HEK293T (cell line): ENCODE measurements around the gene STON2.

Experiments
- CTCF ChIA-PET: fragments of 350-600 bp; formaldehyde crosslinking; extraction: SDS; loops from one replicate; lab custom pipeline; 2021; ENCODE audit warnings: antibody characterized with exemption, inconsistent platforms; lab: Yijun Ruan, JAX
- POLR2A ChIA-PET: fragments of 350-600 bp; formaldehyde crosslinking; extraction: SDS; loops from one replicate; lab custom pipeline; 2020; ENCODE audit warnings: antibody characterized with exemption, inconsistent platforms; lab: Yijun Ruan, JAX
- DNase-seq: peaks from one replicate; pipeline ENCODE4 v3.0.0; 2012; ENCODE audit warnings: mixed read lengths; ENCODE audit errors: extremely low spot score
- ARNT ChIP-seq: fragments of 450-650 bp; IDR thresholded peaks from 2 replicates; pipeline ENCODE4 v1.6.1; 2017; ENCODE audit warnings: mild to moderate bottlenecking
- BHLHE40 ChIP-seq: fragments of 450-650 bp; IDR thresholded peaks from 2 replicates; pipeline ENCODE4 v1.6.1; 2016; ENCODE audit warnings: mild to moderate bottlenecking, moderate library complexity, borderline replicate concordance
- CTBP1 ChIP-seq: fragments of 450-650 bp; IDR thresholded peaks from 2 replicates; pipeline ENCODE4 v1.6.1; 2016; ENCODE audit warnings: borderline replicate concordance
- ELF4 ChIP-seq: fragments of 450-650 bp; IDR thresholded peaks from 2 replicates; pipeline ENCODE4 v1.6.1; 2017; ENCODE audit warnings: antibody characterized with exemption
- FOXA1 ChIP-seq: fragments of 450-650 bp; IDR thresholded peaks from 2 replicates; pipeline ENCODE4 v1.6.1; 2016; ENCODE audit warnings: mild to moderate bottlenecking
- FOXK2 ChIP-seq: fragments of 450-650 bp; IDR thresholded peaks from 2 replicates; pipeline ENCODE4 v1.6.1; 2016; ENCODE audit warnings: mild to moderate bottlenecking
- FOXM1 ChIP-seq: fragments of 450-650 bp; IDR thresholded peaks from 2 replicates; pipeline ENCODE4 v1.6.1; 2017; ENCODE audit warnings: mild to moderate bottlenecking, borderline replicate concordance
- HDGF ChIP-seq: fragments of 450-650 bp; IDR thresholded peaks from 2 replicates; pipeline ENCODE4 v1.6.1; 2017; ENCODE audit warnings: antibody characterized with exemption, borderline replicate concordance
- L3MBTL2 ChIP-seq: fragments of 450-650 bp; conservative IDR thresholded peaks from 2 replicates; pipeline ENCODE4 v1.6.1; 2016; ENCODE audit warnings: mild to moderate bottlenecking
- LEF1 ChIP-seq: fragments of 450-650 bp; IDR thresholded peaks from 2 replicates; pipeline ENCODE4 v1.6.1; 2017; ENCODE audit warnings: mild to moderate bottlenecking, borderline replicate concordance
- NFRKB ChIP-seq: fragments of 450-650 bp; IDR thresholded peaks from 2 replicates; pipeline ENCODE4 v1.6.1; 2016; ENCODE audit warnings: mild to moderate bottlenecking, moderate library complexity
- PKNOX1 ChIP-seq: fragments of 450-650 bp; IDR thresholded peaks from 2 replicates; pipeline ENCODE4 v1.6.1; 2016
- SP1 ChIP-seq: fragments of 450-650 bp; IDR thresholded peaks from 2 replicates; pipeline ENCODE4 v1.6.1; 2017
- SUZ12 ChIP-seq: fragments of 450-650 bp; IDR thresholded peaks from 2 replicates; pipeline ENCODE4 v1.6.1; 2016; ENCODE audit warnings: mild to moderate bottlenecking
- TARDBP ChIP-seq: fragments of 450-650 bp; IDR thresholded peaks from 2 replicates; pipeline ENCODE4 v1.6.1; 2016
- ZNF384 ChIP-seq: fragments of 450-650 bp; IDR thresholded peaks from 2 replicates; pipeline ENCODE4 v1.6.1; 2016

STON2 gene

GRCh38 chr14:81394739-81395138 lies 5.4 kb downstream of the STON2 start:
- CTCF ChIA-PET = no interaction called here
- TF ChIP-seq CTBP1 (no peak), SUZ12 (no peak), HDGF (no peak), FOXK2 (no peak), ZNF384 (no peak), SP1 (no peak), PKNOX1 (no peak), NFRKB (no peak)
- POLR2A ChIA-PET = no interaction called here
- DNase-seq = no peak

GRCh38 chr14:81392976-81393643 lies 7.0 kb downstream of the STON2 start:
- no peak for TF ChIP-seq NFRKB
- no peak for TF ChIP-seq ZNF384
- no peak for TF ChIP-seq FOXM1
- TF ChIP-seq CTBP1 = no peak
- no peak for TF ChIP-seq HDGF
- no peak for TF ChIP-seq SP1
- DNase-seq = no peak
- CTCF ChIA-PET = no interaction called here
- POLR2A ChIA-PET = no interaction called here

GRCh38 chr14:81392052-81392451 lies 8.1 kb downstream of the STON2 start:
- POLR2A ChIA-PET = interaction anchor here (1.1 kb wide), 1 partner anchor 44 kb away, joined by 3 read pairs; no protein-coding TSS in a partner anchor
- no peak for TF ChIP-seq CTBP1
- no peak for TF ChIP-seq FOXK2
- TF ChIP-seq ELF4 = no peak
- TF ChIP-seq HDGF = no peak
- no peak for TF ChIP-seq LEF1
- no peak for TF ChIP-seq ZNF384
- TF ChIP-seq ARNT = no peak
- TF ChIP-seq L3MBTL2 = no peak
- TF ChIP-seq TARDBP = no peak
- TF ChIP-seq BHLHE40 = no peak
- no peak for TF ChIP-seq PKNOX1
- no peak for TF ChIP-seq SUZ12
- no peak for TF ChIP-seq SP1
- no peak for TF ChIP-seq FOXA1
- no peak for TF ChIP-seq FOXM1
- TF ChIP-seq NFRKB = no peak
- DNase-seq = no peak
- CTCF ChIA-PET = interaction anchor here (0.5 kb wide), 1 partner anchor 1381 kb away, joined by 3 read pairs; no protein-coding TSS in a partner anchor

GRCh38 chr14:81390696-81391095 lies 9.4 kb downstream of the STON2 start:
- no peak for DNase-seq
- ChIA-PET CTCF (no interaction called here), POLR2A (no interaction called here)
- TF ChIP-seq SP1 (no peak), FOXA1 (no peak), FOXM1 (no peak), PKNOX1 (no peak), LEF1 (no peak), BHLHE40 (no peak), CTBP1 (no peak), SUZ12 (no peak), ELF4 (no peak), ARNT (no peak), HDGF (no peak), ZNF384 (no peak), NFRKB (no peak), FOXK2 (no peak), TARDBP (no peak), L3MBTL2 (no peak)

- DNase-seq = no peak
- TF ChIP-seq L3MBTL2 (no peak), TARDBP (no peak), ZNF384 (no peak), FOXM1 (no peak), ARNT (no peak), LEF1 (no peak), FOXA1 (no peak), SUZ12 (no peak), FOXK2 (no peak), ELF4 (no peak), PKNOX1 (no peak), BHLHE40 (no peak), NFRKB (no peak), CTBP1 (no peak), SP1 (no peak), HDGF (no peak)
- CTCF ChIA-PET = no interaction called here
- POLR2A ChIA-PET = no interaction called here
Observed at GRCh38 chr14:81388336-81388735, 11.8 kb downstream of the STON2 start.
